Measurements from ENCODE around the gene CRYBA4. TPM values are rescaled to one million over a fixed set of nuclear protein-coding genes. Genes with fewer than 3 reads are reported as not detected.
A peak's percentile ranks its signal among the peaks of the same experiment; 100 is the strongest.

Gene CRYBA4
- total RNA-seq, 1 experiment from 2014 or later, result not detected

GRCh38 chr22:26672590-26673468 is 51.1 kb downstream of the CRYBA4 start:
- peak; percentile 98 for DNase-seq (ENCODE audit: low read depth)

GRCh38 chr22:26673486-26673885 is 51.7 kb downstream of the CRYBA4 start:
- DNase-seq (ENCODE audit: low read depth), result no peak
- in situ Hi-C loops (cut with HindIII; ENCODE audit: low pct_unique_long_range_greater_than_20kb, low sequenced_read_pairs), result no loop called here

More at GRCh38 chr22:26672590-26673468, 51.1 kb downstream of the CRYBA4 start:
- in situ Hi-C loops (cut with HindIII; ENCODE audit: low pct_unique_long_range_greater_than_20kb, low sequenced_read_pairs), result no loop called here

GRCh38 chr22:26674211-26675190 is 52.7 kb downstream of the CRYBA4 start:
- peak; percentile 50 for DNase-seq (ENCODE audit: low read depth)
- in situ Hi-C loops (cut with HindIII; ENCODE audit: low pct_unique_long_range_greater_than_20kb, low sequenced_read_pairs), result no loop called here

- in situ Hi-C loops (cut with HindIII; ENCODE audit: low pct_unique_long_range_greater_than_20kb, low sequenced_read_pairs), result no loop called here
- no peak for DNase-seq (ENCODE audit: low read depth)
Measured at GRCh38 chr22:26675687-26676268, 54.0 kb downstream of the CRYBA4 start.

- in situ Hi-C loops (cut with HindIII; ENCODE audit: low pct_unique_long_range_greater_than_20kb, low sequenced_read_pairs), result no loop called here
- no peak for DNase-seq (ENCODE audit: low read depth)
Measured at GRCh38 chr22:26677217-26677616, 55.5 kb downstream of the CRYBA4 start.

- peak; percentile 67 for DNase-seq (ENCODE audit: low read depth)
- in situ Hi-C loops (cut with HindIII; ENCODE audit: low pct_unique_long_range_greater_than_20kb, low sequenced_read_pairs), result no loop called here
Measured at GRCh38 chr22:26679003-26679629, 57.4 kb downstream of the CRYBA4 start.

Other genes with a start within 250 kb of the CRYBA4 start
- 2.3 and 3.1 TPM in 2 replicates for gene ASPHD2, start 192.7 kb upstream of the CRYBA4 start, total RNA-seq (2014; rRNA removed; shearing (Covaris generic); ENCODE audit: low replicate concordance)
- gene HPS4, start 138.2 kb upstream of the CRYBA4 start, total RNA-seq (2014; rRNA removed; shearing (Covaris generic); ENCODE audit: low replicate concordance), result 43.8 and 87.4 TPM in 2 replicates
- 38.6 and 41.7 TPM in 2 replicates for gene SRRD, start 138.1 kb upstream of the CRYBA4 start, total RNA-seq (2014; rRNA removed; shearing (Covaris generic); ENCODE audit: low replicate concordance)
- 39.7 and 49.4 TPM in 2 replicates for gene TFIP11, start 109.5 kb upstream of the CRYBA4 start, total RNA-seq (2014; rRNA removed; shearing (Covaris generic); ENCODE audit: low replicate concordance)
- 17.3 and 31.2 TPM in 2 replicates for gene TPST2, start 31.8 kb upstream of the CRYBA4 start, total RNA-seq (2014; rRNA removed; shearing (Covaris generic); ENCODE audit: low replicate concordance)
- gene CRYBB1, start 3.9 kb upstream of the CRYBA4 start, total RNA-seq (2014; rRNA removed; shearing (Covaris generic); ENCODE audit: low replicate concordance), result not detected in 2 replicates
- gene MIAT, start 35.6 kb downstream of the CRYBA4 start, total RNA-seq (2014; rRNA removed; shearing (Covaris generic); ENCODE audit: low replicate concordance), result 0.20 TPM in 1 of 2 replicates, not detected in the other

All from Caki2 (cell line).